Fibroblast of lung (primary cell): ENCODE results near the gene SLC12A6. TPM values are rescaled to one million over a fixed set of nuclear protein-coding genes. Genes with fewer than 3 reads are reported as not detected.

Experiments used
- DNase-seq, 2 donors: peaks; one replicate each; pipeline versions ENCODE4 v3.0.0 to v3.0.0-alpha.2; 2010; ENCODE audit warnings: low read depth in 2 of 2
- H2AFZ ChIP-seq: 2 replicates; pipeline ENCODE4 v1.5.1; 2012; ENCODE audit warnings: low read length, control low read depth, inconsistent platforms
- H3K27ac ChIP-seq: 2 replicates; pipeline ENCODE4 v1.5.1; 2011; ENCODE audit warnings: low read length, control low read depth; ENCODE audit not compliant: insufficient read depth
- H3K27me3 ChIP-seq: 2 replicates; pipeline ENCODE4 v1.5.1; 2011; ENCODE audit warnings: mild to moderate bottlenecking, low read length; ENCODE audit not compliant: control insufficient read depth, insufficient read depth
- H3K36me3 ChIP-seq: 2 replicates; pipeline ENCODE4 v1.5.1; 2011; ENCODE audit warnings: low read length; ENCODE audit not compliant: control insufficient read depth, insufficient read depth
- H3K4me1 ChIP-seq: 2 replicates; pipeline ENCODE4 v1.5.1; 2011; ENCODE audit warnings: low read length; ENCODE audit not compliant: control insufficient read depth, insufficient read depth; ENCODE audit errors: extremely low read depth
- H3K4me2 ChIP-seq: 2 replicates; pipeline ENCODE4 v1.5.1; 2011; ENCODE audit warnings: low read length, control low read depth; ENCODE audit not compliant: insufficient read depth; ENCODE audit errors: extremely low read depth
- H3K4me3 ChIP-seq, 4 experiments: fragments of 200-600 bp in 1 of 4; sonication (generic) in 1 of 4; replicated peaks in 1 of 4; 2 replicates each; pipeline ENCODE4 v1.5.1; 2011 to 2016; ENCODE audit warnings: low read length in 4 of 4, low read depth in 3 of 4, mild to moderate bottlenecking in 3 of 4, control low read depth in 2 of 4, inconsistent platforms in 1 of 4, mixed read lengths in 1 of 4; ENCODE audit not compliant: insufficient read depth in 1 of 4; ENCODE audit errors: control extremely low read depth in 1 of 4
- H3K79me2 ChIP-seq: 2 replicates; pipeline ENCODE4 v1.5.1; 2012; ENCODE audit warnings: mild to moderate bottlenecking, low read length, inconsistent platforms; ENCODE audit not compliant: control insufficient read depth, insufficient read depth
- H3K9ac ChIP-seq: 2 replicates; pipeline ENCODE4 v1.5.1; 2011; ENCODE audit warnings: mild to moderate bottlenecking, low read length, control low read depth; ENCODE audit not compliant: insufficient read depth
- H3K9me3 ChIP-seq: 2 replicates; pipeline ENCODE4 v1.5.1; 2012; ENCODE audit warnings: low read depth, low read length; ENCODE audit not compliant: control insufficient read depth, insufficient read depth
- H4K20me1 ChIP-seq: 2 replicates; pipeline ENCODE4 v1.5.1; 2011; ENCODE audit warnings: low read length; ENCODE audit not compliant: control insufficient read depth, insufficient read depth; ENCODE audit errors: extremely low read depth
- CTCF ChIP-seq, 2 donors: IDR thresholded peaks in 1 of 2; conservative IDR thresholded peaks in 1 of 2; 1 replicate in 1 of 2; 2 replicates in 1 of 2; pipeline ENCODE4 v1.5.1; 2011 to 2012; ENCODE audit warnings: low read length in 2 of 2, control low read depth in 1 of 2, inconsistent platforms in 1 of 2, low read depth in 1 of 2, mild to moderate bottlenecking in 1 of 2
- EZH2 ChIP-seq: IDR thresholded peaks from 2 replicates; pipeline ENCODE4 v1.5.1; 2012; ENCODE audit warnings: low read length, control low read depth, mild to moderate bottlenecking; ENCODE audit errors: missing control alignments
- polyA plus RNA-seq, 2 donors: library from polyadenylated mRNA; depleted of rRNA in 1 of 2; stranded (reverse) in 1 of 2; unstranded in 1 of 2; fragments of >200 nt; gene quantifications; 2 replicates each; pipeline ENCODE4 v1.2.1, GENCODE V29; 2011 to 2012; ENCODE audit warnings: missing spikeins in 1 of 2
- total RNA-seq: library from RNA; depleted of rRNA; stranded (reverse); fragments of >200 nt; gene quantifications from 2 replicates; pipeline ENCODE4 v1.2.1, GENCODE V29; 2014

Gene SLC12A6
- total and polyA plus RNA-seq, 2 donors (not counting 1 experiment from before 2014, with no cell fraction given): 19.2 to 26.9 TPM

- H4K20me1 ChIP-seq: no peaks in the 10 kb centered on the region
- peaks cover 7% of the 10 kb centered on the region for H3K4me1 ChIP-seq
- H3K79me2 ChIP-seq: peaks cover 10% of the 10 kb centered on the region
- peak overlapping the region; percentile 52 for H3K27ac ChIP-seq
- peak overlapping the region; percentile 77 to 88 (median 86) for H3K4me3 ChIP-seq
- peak overlapping the region; percentile 77 for H3K9ac ChIP-seq
- peak overlapping the region; percentile 94 for H2AFZ ChIP-seq
- no peaks in the 10 kb centered on the region for H3K9me3 ChIP-seq
- TF ChIP-seq CTCF (conservative IDR thresholded peaks at IDR 0.05 in 1 of 2, IDR thresholded peaks at IDR 0.05 in 1 of 2; ENCODE audit: low read depth in 1 of 2, low read length in 2 of 2) (no peak), EZH2 (no peak)
- DNase-seq: no peak
- H3K36me3 ChIP-seq: no peaks in the 10 kb centered on the region
- no peaks in the 10 kb centered on the region for H3K27me3 ChIP-seq
- peak overlapping the region; percentile 92 for H3K4me2 ChIP-seq
Observed at GRCh38 chr15:34336991-34337556, 507 bp downstream of the SLC12A6 start.

GRCh38 chr15:34336231-34336990 is 1.2 kb downstream of the SLC12A6 start:
- Histone ChIP-seq H4K20me1 (no peaks in the 10 kb centered on the region), H3K36me3 (no peaks in the 10 kb centered on the region), H2AFZ (no peak overlapping the region), H3K27me3 (no peaks in the 10 kb centered on the region), H3K9ac (no peak overlapping the region), H3K79me2 (peaks cover 5% of the 10 kb centered on the region), H3K4me1 (peaks cover 7% of the 10 kb centered on the region), H3K4me3 (peak overlapping the region in 3 of 4 experiments; percentile 77 to 86 (median 86)), H3K9me3 (no peaks in the 10 kb centered on the region), H3K27ac (no peak overlapping the region), H3K4me2 (peak overlapping the region; percentile 92)
- no peak for DNase-seq
- no peak for TF ChIP-seq EZH2
- no peak for TF ChIP-seq CTCF (conservative IDR thresholded peaks at IDR 0.05 in 1 of 2, IDR thresholded peaks at IDR 0.05 in 1 of 2; ENCODE audit: low read depth in 1 of 2, low read length in 2 of 2)

- H3K79me2 ChIP-seq: no peaks in the 10 kb centered on the region
- no peak overlapping the region for H3K27ac ChIP-seq
- no peak overlapping the region for H3K9ac ChIP-seq
Observed at GRCh38 chr15:34335176-34336032, 2.2 kb downstream of the SLC12A6 start.

More at GRCh38 chr15:34335176-34336032, 2.2 kb downstream of the SLC12A6 start:
- Histone ChIP-seq H3K4me1 (peaks cover 7% of the 10 kb centered on the region), H3K4me3 (peak overlapping the region in 1 of 4 experiments; percentile 27), H3K4me2 (no peak overlapping the region), H4K20me1 (no peaks in the 10 kb centered on the region), H2AFZ (no peak overlapping the region), H3K27me3 (no peaks in the 10 kb centered on the region), H3K36me3 (no peaks in the 10 kb centered on the region), H3K9me3 (no peaks in the 10 kb centered on the region)
- TF ChIP-seq CTCF (conservative IDR thresholded peaks at IDR 0.05 in 1 of 2, IDR thresholded peaks at IDR 0.05 in 1 of 2; ENCODE audit: low read depth in 1 of 2, low read length in 2 of 2) (no peak), EZH2 (no peak)
- DNase-seq: no peak
